ENCODE results near the gene LMNTD1. TPM values are rescaled to one million over a fixed set of nuclear protein-coding genes. Genes with fewer than 3 reads are reported as not detected.
"Not testable (repeated sequence)": the region's sequence is repeated elsewhere in the genome, so short reads cannot be mapped to it uniquely, and the experiment has no call there.

The LMNTD1 gene, protein sequence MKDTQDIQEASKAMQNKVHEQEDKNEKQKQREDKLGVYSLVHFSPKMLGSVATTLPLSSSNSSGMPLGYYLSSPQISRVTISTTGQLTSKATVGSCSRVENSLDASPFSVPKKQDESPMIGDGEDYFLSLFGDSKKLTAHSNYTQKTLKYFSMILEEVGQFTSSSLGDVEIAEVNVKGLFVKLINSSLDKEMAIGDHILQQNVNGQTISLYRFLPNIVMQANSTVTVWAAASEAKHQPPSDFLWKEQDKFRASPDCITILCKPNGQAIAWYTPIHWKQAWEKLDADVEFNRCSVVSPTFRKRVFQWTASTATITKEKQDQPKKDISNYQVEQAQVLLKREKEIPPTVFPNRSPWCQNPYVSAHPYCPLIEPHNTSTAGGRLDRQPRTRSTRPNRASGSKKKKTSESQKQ
- not detected for total RNA-seq (ENCODE audit: unreplicated experiment)
- long read RNA-seq: 0 reads

DNA sequence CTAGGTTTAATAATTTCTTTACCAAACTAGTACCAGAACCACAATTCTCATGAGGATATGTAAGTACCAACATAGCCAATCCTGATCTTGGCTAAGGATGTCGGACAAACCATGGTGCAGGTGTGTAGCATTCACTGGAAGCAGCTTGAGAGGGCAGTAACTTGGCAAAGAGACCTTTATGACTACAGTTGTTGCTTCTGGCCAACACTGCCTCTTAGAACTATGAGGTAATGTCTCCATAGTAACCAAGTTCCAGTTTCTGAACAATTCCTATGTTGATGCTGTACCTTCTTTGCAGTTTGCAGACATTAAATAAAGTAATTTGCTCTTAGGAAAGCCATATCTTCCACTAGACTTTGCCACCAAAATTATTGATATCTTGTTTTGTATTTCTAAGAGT lies at the start of gene LMNTD1:
Gene LMNTD1 (minus strand): TSS at position 186 of the 400 bp plus-strand sequence. CDS start 324 bp downstream, outside the sequence.
- no peak within 1 kb of the TSS for H3K4me3 Mint-ChIP-seq (ENCODE audit: unreplicated experiment)
- no peaks in the 10 kb centered on the region for H3K27me3 Mint-ChIP-seq (ENCODE audit: unreplicated experiment)
- no peaks in the 10 kb centered on the region for H3K9me3 Mint-ChIP-seq (ENCODE audit: unreplicated experiment)
- TF ChIP-seq, protein P1, sequence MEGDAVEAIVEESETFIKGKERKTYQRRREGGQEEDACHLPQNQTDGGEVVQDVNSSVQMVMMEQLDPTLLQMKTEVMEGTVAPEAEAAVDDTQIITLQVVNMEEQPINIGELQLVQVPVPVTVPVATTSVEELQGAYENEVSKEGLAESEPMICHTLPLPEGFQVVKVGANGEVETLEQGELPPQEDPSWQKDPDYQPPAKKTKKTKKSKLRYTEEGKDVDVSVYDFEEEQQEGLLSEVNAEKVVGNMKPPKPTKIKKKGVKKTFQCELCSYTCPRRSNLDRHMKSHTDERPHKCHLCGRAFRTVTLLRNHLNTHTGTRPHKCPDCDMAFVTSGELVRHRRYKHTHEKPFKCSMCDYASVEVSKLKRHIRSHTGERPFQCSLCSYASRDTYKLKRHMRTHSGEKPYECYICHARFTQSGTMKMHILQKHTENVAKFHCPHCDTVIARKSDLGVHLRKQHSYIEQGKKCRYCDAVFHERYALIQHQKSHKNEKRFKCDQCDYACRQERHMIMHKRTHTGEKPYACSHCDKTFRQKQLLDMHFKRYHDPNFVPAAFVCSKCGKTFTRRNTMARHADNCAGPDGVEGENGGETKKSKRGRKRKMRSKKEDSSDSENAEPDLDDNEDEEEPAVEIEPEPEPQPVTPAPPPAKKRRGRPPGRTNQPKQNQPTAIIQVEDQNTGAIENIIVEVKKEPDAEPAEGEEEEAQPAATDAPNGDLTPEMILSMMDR (IDR thresholded peaks at IDR 0.05; ENCODE audit: unreplicated experiment): no peak
- H3K27ac Mint-ChIP-seq (ENCODE audit: unreplicated experiment): no peak within 1 kb of the TSS
- H3K4me1 Mint-ChIP-seq (ENCODE audit: unreplicated experiment): no peaks in the 10 kb centered on the region
- H3K36me3 Mint-ChIP-seq (ENCODE audit: low read depth, unreplicated experiment): no peaks in the 10 kb centered on the region
- no peak for DNase-seq (ENCODE audit: low spot score)

DNA sequence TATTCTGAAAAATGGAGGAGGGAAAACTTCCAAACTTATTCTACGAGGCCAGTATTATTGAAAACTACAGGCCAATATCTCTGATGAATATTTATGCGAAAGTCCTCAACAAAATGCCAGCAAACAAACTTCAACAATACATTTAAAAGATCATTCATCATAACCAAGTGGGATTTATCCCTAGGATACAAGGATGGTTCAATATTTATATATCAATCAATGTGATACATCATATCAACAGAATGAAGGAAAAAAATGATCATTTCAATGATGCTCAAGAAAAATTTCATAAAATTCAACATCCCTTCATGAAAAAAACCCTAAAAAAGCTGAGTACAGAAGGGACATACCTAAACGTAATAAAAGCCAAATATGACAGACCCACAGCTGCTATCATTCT lies 45.9 kb upstream of the LMNTD1 start:
- Mint-ChIP-seq H3K36me3 (ENCODE audit: low read depth, unreplicated experiment) (no peaks in the 10 kb centered on the region), H3K27ac (ENCODE audit: unreplicated experiment) (no peak overlapping the region), H3K4me3 (ENCODE audit: unreplicated experiment) (no peak overlapping the region), H3K27me3 (ENCODE audit: unreplicated experiment) (no peaks in the 10 kb centered on the region), H3K4me1 (ENCODE audit: unreplicated experiment) (no peaks in the 10 kb centered on the region), H3K9me3 (ENCODE audit: unreplicated experiment) (no peaks in the 10 kb centered on the region)
- TF ChIP-seq, protein P1 (IDR thresholded peaks at IDR 0.05; ENCODE audit: unreplicated experiment): no peak
- DNase-seq (ENCODE audit: low spot score): no peak

DNA sequence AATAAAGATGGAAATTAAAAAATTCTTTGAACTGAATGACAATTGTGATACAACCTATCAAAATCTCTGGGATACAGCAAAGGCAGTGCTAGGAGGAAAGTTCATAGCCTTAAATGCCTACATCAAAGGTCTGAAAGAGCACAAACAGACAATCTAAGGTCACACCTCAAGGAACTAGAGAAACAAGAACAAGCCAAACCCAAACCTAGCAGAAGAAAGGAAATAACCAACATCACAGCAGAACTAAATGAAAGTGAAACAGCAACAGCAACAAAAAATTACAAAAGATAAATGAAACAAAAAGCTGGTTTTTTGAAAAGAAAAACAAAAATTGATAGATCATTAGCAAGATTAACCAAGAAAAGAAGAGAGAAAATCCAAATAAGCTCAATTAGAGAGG lies 42.4 kb upstream of the LMNTD1 start:
- not testable (repeated sequence) for H3K27ac Mint-ChIP-seq (ENCODE audit: unreplicated experiment); H3K27me3 Mint-ChIP-seq (ENCODE audit: unreplicated experiment); DNase-seq (ENCODE audit: low spot score); H3K4me3 Mint-ChIP-seq (ENCODE audit: unreplicated experiment); H3K9me3 Mint-ChIP-seq (ENCODE audit: unreplicated experiment); H3K4me1 Mint-ChIP-seq (ENCODE audit: unreplicated experiment); H3K36me3 Mint-ChIP-seq (ENCODE audit: low read depth, unreplicated experiment)

DNA sequence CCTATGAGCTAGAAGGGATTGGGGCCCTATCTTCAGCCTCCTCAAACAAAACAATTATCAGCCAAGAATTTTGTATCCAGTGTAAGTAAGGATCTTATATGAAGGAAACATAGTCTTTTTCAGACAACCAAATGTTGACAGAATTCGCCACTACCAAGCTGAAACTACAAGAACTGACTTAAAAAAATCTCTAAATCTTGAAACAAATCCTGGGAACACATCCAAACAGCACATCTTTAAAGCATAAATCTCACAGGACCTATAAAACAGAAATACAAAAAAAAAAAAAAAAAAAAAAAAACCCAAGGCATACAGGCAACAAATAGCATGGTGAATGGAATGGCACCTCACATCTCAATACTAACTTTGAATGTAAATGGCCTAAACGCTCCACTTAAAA lies 41.3 kb upstream of the LMNTD1 start:
- TF ChIP-seq, protein P1 (IDR thresholded peaks at IDR 0.05; ENCODE audit: unreplicated experiment): no peak
- no peak for DNase-seq (ENCODE audit: low spot score)
- Mint-ChIP-seq H3K36me3 (ENCODE audit: low read depth, unreplicated experiment) (no peaks in the 10 kb centered on the region), H3K4me1 (ENCODE audit: unreplicated experiment) (no peaks in the 10 kb centered on the region), H3K4me3 (ENCODE audit: unreplicated experiment) (no peak overlapping the region), H3K27me3 (ENCODE audit: unreplicated experiment) (peaks cover 3% of the 10 kb centered on the region), H3K9me3 (ENCODE audit: unreplicated experiment) (no peaks in the 10 kb centered on the region), H3K27ac (ENCODE audit: unreplicated experiment) (no peak overlapping the region)

DNA sequence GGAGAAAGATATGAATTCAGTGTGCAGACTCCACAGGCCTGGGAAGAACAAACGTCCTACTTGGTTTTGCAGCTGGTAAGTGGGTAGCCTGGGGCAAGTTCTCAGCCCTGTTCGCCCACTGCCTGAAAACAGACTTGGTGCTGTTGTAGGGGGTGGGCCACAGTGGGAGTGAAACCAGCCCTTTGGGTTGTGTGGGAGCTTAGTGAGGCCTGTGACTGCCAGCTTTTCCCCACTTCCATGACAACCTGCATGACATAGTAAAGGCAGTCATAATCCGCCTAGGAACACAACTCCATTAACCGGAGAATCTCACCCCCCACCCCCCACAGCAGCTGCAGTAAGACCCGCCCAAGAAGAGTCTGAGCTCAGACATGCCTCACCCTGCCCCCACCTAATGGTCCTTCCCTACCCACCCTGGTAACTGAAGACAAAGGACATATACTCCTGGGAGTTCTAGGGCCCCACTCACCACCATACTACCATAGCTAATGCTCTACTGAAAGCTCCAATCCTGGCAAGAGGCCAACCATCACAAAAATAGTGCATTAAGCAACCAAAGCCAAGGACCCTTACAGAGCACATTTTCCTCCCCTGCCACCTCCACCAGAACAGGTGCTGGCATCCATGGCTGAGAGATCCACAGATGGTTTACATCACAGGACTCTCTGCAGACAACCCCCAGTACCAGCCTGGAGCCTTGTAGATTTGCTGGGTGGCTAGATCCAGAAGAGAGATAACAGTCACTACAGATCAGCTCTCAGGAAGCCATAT lies 39.8 kb upstream of the LMNTD1 start:
- no peak for DNase-seq (ENCODE audit: low spot score)
- H3K36me3 Mint-ChIP-seq (ENCODE audit: low read depth, unreplicated experiment): no peaks in the 10 kb centered on the region
- TF ChIP-seq, protein P1 (IDR thresholded peaks at IDR 0.05; ENCODE audit: unreplicated experiment): no peak
- no peak overlapping the region for H3K4me3 Mint-ChIP-seq (ENCODE audit: unreplicated experiment)
- no peaks in the 10 kb centered on the region for H3K9me3 Mint-ChIP-seq (ENCODE audit: unreplicated experiment)
- H3K4me1 Mint-ChIP-seq (ENCODE audit: unreplicated experiment): no peaks in the 10 kb centered on the region
- H3K27ac Mint-ChIP-seq (ENCODE audit: unreplicated experiment): no peak overlapping the region
- peaks cover 4% of the 10 kb centered on the region for H3K27me3 Mint-ChIP-seq (ENCODE audit: unreplicated experiment)

Data from endothelial cell (in vitro differentiated cells).